Upper lobe of left lung (tissue), 6 donors: Measurements from ENCODE around the gene PLEKHA8. TPM values are rescaled to one million over a fixed set of nuclear protein-coding genes. Genes with fewer than 3 reads are reported as not detected.

Source experiments
- ATAC-seq, 2 donors: fragments of 200-7000 bp; cut with Tn5 transposase; one replicate each; pipeline ENCODE4 v1.9.1; 2022; ENCODE audit warnings: mild to moderate bottlenecking in 2 of 2, moderate library complexity in 2 of 2; ENCODE audit not compliant: low FRiP score in 2 of 2
- DNase-seq, 2 donors: peaks; one replicate each; pipeline ENCODE4 v3.0.0-alpha.2; 2019 to 2020
- H3K27ac ChIP-seq, 4 donors: fragments of 200-600 bp; sonication (generic); one replicate each; pipeline ENCODE4 v1.5.1; 2016 to 2019
- H3K27me3 ChIP-seq, 4 donors: fragments of 200-600 bp; sonication (generic); one replicate each; pipeline ENCODE4 v1.5.1; 2017 to 2019
- H3K36me3 ChIP-seq, 4 donors: fragments of 200-600 bp; sonication (generic); one replicate each; pipeline ENCODE4 v1.5.1; 2016 to 2019
- H3K4me1 ChIP-seq, 4 donors: fragments of 200-600 bp; sonication (generic); one replicate each; pipeline ENCODE4 v1.5.1; 2018 to 2019
- H3K4me3 ChIP-seq, 4 donors: fragments of 200-600 bp; sonication (generic); one replicate each; pipeline ENCODE4 v1.5.1; 2017 to 2019; ENCODE audit warnings: mild to moderate bottlenecking in 2 of 4, moderate library complexity in 1 of 4
- H3K9me3 ChIP-seq, 4 donors: fragments of 200-600 bp; sonication (generic); one replicate each; pipeline ENCODE4 v1.5.1; 2018 to 2019
- EP300 ChIP-seq, 4 donors: sonication (generic); formaldehyde crosslinking; IDR thresholded peaks; one replicate each; pipeline ENCODE4 v1.5.1; 2017; ENCODE audit warnings: antibody characterized with exemption in 4 of 4, control low read depth in 2 of 4
- POLR2A ChIP-seq, 4 donors: fragments of 450-650 bp; IDR thresholded peaks; one replicate each; pipeline ENCODE4 v1.5.1; 2016 to 2017; ENCODE audit warnings: antibody characterized with exemption in 4 of 4, mild to moderate bottlenecking in 2 of 4
- POLR2AphosphoS5 ChIP-seq, 2 donors: sonication (generic); formaldehyde crosslinking; IDR thresholded peaks; one replicate each; pipeline ENCODE4 v1.5.1; 2017; ENCODE audit warnings: antibody characterized with exemption in 2 of 2
- WGBS, 2 donors: methylation state at CpG; one replicate each; pipeline ENCODE4 v1.1.5; 2017 to 2018; 5-methylcytosine and 5-hydroxymethylcytosine counted together
- small RNA-seq, 4 donors: library from RNA; depleted of rRNA; stranded (forward); fragments of <200 nt; gene quantifications; one replicate each; pipeline ENCODE3, GENCODE V24; 2016
- total RNA-seq, 6 donors: library from RNA; depleted of rRNA in 4 of 6; stranded (reverse); fragments of >200 nt in 4 of 6; gene quantifications; one replicate each; pipeline versions ENCODE4 v1.1.0 to v1.2.1, GENCODE V29; 2016 to 2021
- TF ChIP-seq, protein P1 (sequence below), 6 experiments: fragments of 450-650 bp in 4 of 6; fragments of 200-600 bp in 2 of 6; sonication (generic) in 2 of 6; IDR thresholded peaks; one replicate each; pipeline ENCODE4 v1.5.1; 2016 to 2019; ENCODE audit warnings: antibody characterized with exemption in 6 of 6
- donor health status: DM: no; HTN: no; CAD: no; lungs with moderate emphysema.
- donor health status: DM: no; HTN: yes; CAD: no; lungs with severe emphysema.

PLEKHA8 gene
- total RNA-seq, 6 donors from 2014 or later, result 5.8 to 22.0 (median 10.8) TPM

DNA sequence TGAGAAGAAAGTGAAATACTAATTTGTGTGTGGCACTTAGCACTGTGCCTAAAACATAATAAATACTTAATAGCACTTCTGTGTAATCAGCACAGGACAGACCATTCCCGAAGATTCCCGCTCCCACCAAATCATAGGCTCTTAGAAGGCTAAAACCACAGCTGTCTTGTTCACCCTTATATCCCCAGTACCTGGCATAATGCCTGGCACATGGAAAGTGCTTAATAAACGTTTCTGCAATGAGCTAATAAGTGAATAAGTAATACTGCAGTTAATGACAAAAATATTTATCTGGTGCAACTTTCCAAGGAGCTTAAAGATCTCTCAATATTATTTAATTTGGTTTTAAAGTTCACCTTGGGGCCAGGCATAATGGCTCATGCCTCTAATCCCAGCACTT is 149.8 kb downstream of the PLEKHA8 start:
- WGBS, 2 donors, result 33 to 46% methylated on average over 3 of the region's 3 CpGs
- Histone ChIP-seq H3K27me3 (no peaks in the 10 kb centered on the region), H3K4me1 (peaks cover under 1 to 14% (median 10%) of the 10 kb centered on the region in 4 donors), H3K9me3 (no peaks in the 10 kb centered on the region), H3K36me3 (no peaks in the 10 kb centered on the region), H3K27ac (no peak overlapping the region), H3K4me3 (no peak overlapping the region)
- no peak for DNase-seq
- no peak for ATAC-seq
- TF ChIP-seq POLR2A (IDR thresholded peaks at IDR 0.05) (no peak), POLR2AphosphoS5 (IDR thresholded peaks at IDR 0.05) (no peak), EP300 (IDR thresholded peaks at IDR 0.05) (no peak)
- TF ChIP-seq, protein P1, sequence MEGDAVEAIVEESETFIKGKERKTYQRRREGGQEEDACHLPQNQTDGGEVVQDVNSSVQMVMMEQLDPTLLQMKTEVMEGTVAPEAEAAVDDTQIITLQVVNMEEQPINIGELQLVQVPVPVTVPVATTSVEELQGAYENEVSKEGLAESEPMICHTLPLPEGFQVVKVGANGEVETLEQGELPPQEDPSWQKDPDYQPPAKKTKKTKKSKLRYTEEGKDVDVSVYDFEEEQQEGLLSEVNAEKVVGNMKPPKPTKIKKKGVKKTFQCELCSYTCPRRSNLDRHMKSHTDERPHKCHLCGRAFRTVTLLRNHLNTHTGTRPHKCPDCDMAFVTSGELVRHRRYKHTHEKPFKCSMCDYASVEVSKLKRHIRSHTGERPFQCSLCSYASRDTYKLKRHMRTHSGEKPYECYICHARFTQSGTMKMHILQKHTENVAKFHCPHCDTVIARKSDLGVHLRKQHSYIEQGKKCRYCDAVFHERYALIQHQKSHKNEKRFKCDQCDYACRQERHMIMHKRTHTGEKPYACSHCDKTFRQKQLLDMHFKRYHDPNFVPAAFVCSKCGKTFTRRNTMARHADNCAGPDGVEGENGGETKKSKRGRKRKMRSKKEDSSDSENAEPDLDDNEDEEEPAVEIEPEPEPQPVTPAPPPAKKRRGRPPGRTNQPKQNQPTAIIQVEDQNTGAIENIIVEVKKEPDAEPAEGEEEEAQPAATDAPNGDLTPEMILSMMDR (IDR thresholded peaks at IDR 0.05), result no peak

DNA sequence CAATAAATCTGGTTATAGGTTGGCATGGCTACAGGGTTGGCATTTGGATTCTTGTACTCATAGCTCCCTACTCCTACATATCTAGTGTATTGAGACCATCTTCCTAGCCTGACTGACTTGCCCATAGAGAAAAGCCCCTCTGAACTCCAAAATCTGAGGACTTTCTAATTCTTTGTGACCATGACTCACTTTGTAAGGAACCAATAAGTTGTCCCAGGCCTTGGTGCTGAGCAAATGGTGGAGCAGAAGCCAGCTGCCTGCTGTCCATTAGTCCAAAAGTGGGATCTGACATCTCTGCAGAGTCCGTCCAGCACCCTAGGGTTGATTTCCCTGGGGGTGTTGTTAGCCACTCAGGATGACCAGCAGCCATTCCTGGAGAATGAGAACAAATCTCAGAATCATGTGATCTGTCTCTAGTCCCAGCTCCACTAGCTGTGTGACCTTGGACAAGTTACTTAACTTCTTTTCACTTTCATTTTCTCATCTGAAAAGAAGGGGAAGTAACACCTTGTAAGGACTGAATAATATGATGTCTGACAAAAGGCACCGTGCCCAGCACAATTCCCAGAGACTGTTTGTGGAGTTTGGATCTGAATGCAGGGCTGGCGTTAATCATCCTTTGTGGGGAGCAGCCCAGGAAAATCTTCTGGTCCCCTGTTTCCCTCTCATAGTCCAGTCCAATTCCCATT is 150.7 kb downstream of the PLEKHA8 start:
- Histone ChIP-seq H3K4me1 (peaks cover 0 to 9% (median 5%) of the 10 kb centered on the region in 4 donors), H3K36me3 (no peaks in the 10 kb centered on the region), H3K9me3 (no peaks in the 10 kb centered on the region), H3K27ac (peak overlapping the region in 2 of 4 donors; percentile 21 to 23), H3K27me3 (no peaks in the 10 kb centered on the region), H3K4me3 (no peak overlapping the region)
- 52 to 63% methylated on average over 2 to 3 of the region's 3 CpGs for WGBS, 2 donors
- peak; percentile 15 to 47 for ATAC-seq
- DNase-seq, result no peak
- TF ChIP-seq POLR2AphosphoS5 (IDR thresholded peaks at IDR 0.05) (no peak), EP300 (IDR thresholded peaks at IDR 0.05) (no peak), POLR2A (IDR thresholded peaks at IDR 0.05) (no peak)
- TF ChIP-seq, protein P1 (IDR thresholded peaks at IDR 0.05), result no peak

Small RNAs within 50 kb of the gene (small RNA-seq; reads per million reads assigned to genes)
- gene RPS27P16, result 0 reads per million in 4 donors

Other genes starting within 250 kb of the PLEKHA8 start
- gene WIPF3, start 221.9 kb upstream of the PLEKHA8 start, total RNA-seq, result 1 to 10 TPM in 2 of 6 donors, under 1 TPM in 2, not detected in 2; 0.34 to 1.3 (median 0.96) TPM
- gene SCRN1, start 38.6 kb upstream of the PLEKHA8 start, total RNA-seq, result 10 to 100 TPM; 13.3 to 45.5 (median 30.5) TPM
- gene FKBP14, start 1.7 kb upstream of the PLEKHA8 start, total RNA-seq, result 10 to 100 TPM in 3 of 6 donors, 1 to 10 TPM in 3; 4.2 to 13.7 (median 9.5) TPM
- gene MTURN, start 106.6 kb downstream of the PLEKHA8 start, total RNA-seq, result 100 to 1,000 TPM in 1 of 6 donors, 10 to 100 TPM in 5; 27.2 to 112 (median 39.6) TPM